ENCODE data around the gene PPM1F. TPM values are rescaled to one million over a fixed set of nuclear protein-coding genes. Genes with fewer than 3 reads are reported as not detected.

The PPM1F gene
- total and polyA plus RNA-seq, 10 of the 15 experiments (the other 5 are each of a cell fraction or from before 2014, with no cell fraction given), result 0.55 to 26.3 (median 9.7) TPM

DNA sequence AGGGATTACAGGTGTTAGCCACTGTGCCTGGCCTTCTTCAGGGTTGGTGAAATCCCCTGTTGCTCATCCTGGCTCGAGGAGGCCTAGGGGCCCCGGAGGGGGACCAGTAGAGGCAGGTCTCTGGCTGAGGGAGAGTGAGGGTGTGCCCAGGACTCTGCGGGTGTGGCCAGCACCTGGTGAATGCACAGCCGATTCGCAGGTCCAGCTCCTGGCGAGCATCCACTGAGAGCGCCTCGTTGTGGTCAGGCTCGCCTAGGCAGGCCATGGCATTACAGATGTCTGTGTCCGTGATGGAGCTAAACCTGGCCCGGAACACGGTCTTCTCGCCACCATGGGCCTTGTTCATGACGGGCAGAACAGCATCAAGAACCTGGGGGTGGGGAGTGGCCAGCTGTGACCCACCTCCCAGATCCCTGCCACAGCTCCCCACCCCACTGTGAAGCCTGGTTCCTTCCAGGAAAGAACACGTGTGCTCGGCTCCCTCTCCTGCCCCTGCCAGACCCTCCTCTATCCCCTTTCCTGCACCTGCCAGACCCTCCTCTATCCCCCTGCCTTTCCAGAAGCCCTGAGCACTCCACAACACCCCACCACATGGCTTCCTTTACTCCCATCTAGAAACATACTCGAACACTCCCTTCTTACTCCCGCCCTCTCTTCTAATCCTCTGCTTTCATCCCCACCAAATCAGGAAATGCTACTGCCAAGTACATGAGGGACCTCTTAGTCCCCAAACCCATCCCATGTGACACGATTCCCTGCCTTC, 17.6 kb upstream of the PPM1F start:
- FAIRE-seq (no peak), ATAC-seq (no peak), DNase-seq (ENCODE audit: low read depth, low spot score) (no peak)
- ChIA-PET CTCF (interaction anchor here (0.5 to 3.2 kb wide), 6 partner anchors 12 to 433 kb away, joined by 3 to 47 read pairs (median 4); partner anchors contain the start of gene TOP3B), POLR2A (no interaction called here), RAD21 (ENCODE audit: unreplicated experiment) (interaction anchor here (1.0 kb wide), 1 partner anchor 91 kb away, joined by 6 read pairs; no protein-coding TSS in a partner anchor), SMC1A (ENCODE audit: uncharacterized antibody, unreplicated experiment) (interaction anchor here (0.7 kb wide), 1 partner anchor 967 kb away, joined by 3 read pairs; no protein-coding TSS in a partner anchor)
- TF ChIP-seq STAT3 (IDR thresholded peaks at IDR 0.05; ENCODE audit: low read depth, low read length) (no peak), POLR2A (IDR thresholded peaks at IDR 0.05; ENCODE audit: low read depth, low read length) (0 out of 2 replicates have a peak, but pooled peaks have one; percentile 16)
- in situ Hi-C loops (cut with MboI), result no loop called here
- H3K79me2 ChIP-seq (ENCODE audit: control insufficient read depth, insufficient read depth, low read length), result no peaks in the 10 kb centered on the region
- intact Hi-C loops (cut with micrococcal nuclease; ENCODE audit: unreplicated experiment), result loop anchor here (5.0 kb wide), 1 partner anchor 987 kb away; no protein-coding TSS in a partner anchor
- no peak overlapping the region for H3K4me2 ChIP-seq (ENCODE audit: control insufficient read depth, insufficient read depth)
- H3K9ac ChIP-seq (ENCODE audit: control insufficient read depth, insufficient read depth, low read length), result no peak overlapping the region
- no peaks in the 10 kb centered on the region for H3K9me3 ChIP-seq (replicated peaks; ENCODE audit: control insufficient read depth, insufficient read depth, low read length)
- WGBS (ENCODE audit: insufficient coverage, insufficient replicate concordance, low lambda C conversion rate, missing lambda C conversion rate), result 91% methylated on average over 18 of the region's 19 CpGs
- H2AFZ ChIP-seq (ENCODE audit: control insufficient read depth, low read depth, low read length), result no peak overlapping the region
- BruUV-seq (replicated peaks), result no TSS peak
- no peaks in the 10 kb centered on the region; the same call in 1 of the 2 replicates for H3K4me1 ChIP-seq (ENCODE audit: control insufficient read depth, insufficient read depth, low read length)
- no peak overlapping the region for H3K4me3 ChIP-seq
- H3K36me3 ChIP-seq (ENCODE audit: control insufficient read depth in 2 of 2, insufficient read depth in 2 of 2, low read length in 1 of 2), result peaks cover 25 to 28% of the 10 kb centered on the region in 2 experiments
- no peaks in the 10 kb centered on the region for H4K20me1 ChIP-seq (ENCODE audit: control insufficient read depth, insufficient read depth)
- no peak overlapping the region for H3K27ac ChIP-seq (ENCODE audit: control insufficient read depth, insufficient read depth)
- H3K27me3 ChIP-seq (replicated peaks in 1 of 2; ENCODE audit: control insufficient read depth in 2 of 2, insufficient read depth in 2 of 2, low read length in 1 of 2), result no peaks in the 10 kb centered on the region

DNA sequence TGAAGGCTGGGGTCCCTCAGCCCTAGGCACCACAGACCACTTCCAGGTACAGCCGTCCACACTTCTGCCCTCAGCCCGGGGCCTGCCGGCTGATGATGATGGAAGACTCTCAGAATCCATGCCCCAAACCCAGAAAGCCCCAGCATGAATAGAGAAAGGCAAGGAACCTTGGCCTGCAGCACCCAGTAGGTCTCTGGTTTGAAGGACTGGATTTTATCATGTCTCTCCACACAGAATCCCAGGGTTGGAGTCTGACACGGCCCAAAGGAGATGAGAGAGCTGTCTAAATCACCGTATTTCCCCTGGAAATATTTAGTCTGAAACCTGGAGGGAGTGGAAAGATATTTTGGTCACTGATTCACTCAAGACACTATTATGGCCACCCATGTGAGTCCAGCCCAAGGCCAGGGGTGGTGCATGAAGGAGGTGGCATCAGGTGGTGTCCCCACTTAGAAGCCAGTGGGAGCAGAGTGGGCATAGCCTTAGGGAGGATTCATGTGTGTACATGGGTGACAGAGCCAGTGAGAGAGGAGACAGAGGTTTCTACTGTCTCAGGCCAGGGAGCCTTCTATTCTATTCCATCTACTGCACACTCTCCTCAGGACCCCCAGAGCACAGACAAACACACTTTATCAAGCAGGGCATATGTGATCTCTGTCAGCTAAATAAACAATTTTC, 15.9 kb upstream of the PPM1F start:
- ChIA-PET SMC1A (ENCODE audit: uncharacterized antibody, unreplicated experiment) (interaction anchor here (1.5 kb wide), 1 partner anchor 987 kb away, joined by 3 read pairs; no protein-coding TSS in a partner anchor), RAD21 (ENCODE audit: unreplicated experiment) (interaction anchor here (1.0 kb wide), 2 partner anchors 93 to 986 kb away, joined by 3 to 6 read pairs; no protein-coding TSS in a partner anchor), CTCF (no interaction called here), POLR2A (no interaction called here)
- no peak overlapping the region for H3K4me2 ChIP-seq (ENCODE audit: control insufficient read depth, insufficient read depth)
- no peaks in the 10 kb centered on the region; the same call in 1 of the 2 replicates for H3K4me1 ChIP-seq (ENCODE audit: control insufficient read depth, insufficient read depth, low read length)
- H3K27me3 ChIP-seq (replicated peaks in 1 of 2; ENCODE audit: control insufficient read depth in 2 of 2, insufficient read depth in 2 of 2, low read length in 1 of 2), result no peaks in the 10 kb centered on the region
- no peak for FAIRE-seq
- TF ChIP-seq POLR2AphosphoS2 (IDR thresholded peaks at IDR 0.05; ENCODE audit: low read depth, low read length) (no peak), RELA (IDR thresholded peaks at IDR 0.05; ENCODE audit: borderline replicate concordance, partially characterized antibody) (no peak)
- H3K79me2 ChIP-seq (ENCODE audit: control insufficient read depth, insufficient read depth, low read length), result no peaks in the 10 kb centered on the region
- H3K4me3 ChIP-seq, result no peak overlapping the region
- no peak overlapping the region for H3K27ac ChIP-seq (ENCODE audit: control insufficient read depth, insufficient read depth)
- no TSS peak for BruUV-seq (replicated peaks)
- H2AFZ ChIP-seq (ENCODE audit: control insufficient read depth, low read depth, low read length), result no peak overlapping the region
- in situ Hi-C loops (cut with MboI), result no loop called here
- no peak overlapping the region for H3K9ac ChIP-seq (ENCODE audit: control insufficient read depth, insufficient read depth, low read length)
- H4K20me1 ChIP-seq (ENCODE audit: control insufficient read depth, insufficient read depth), result no peaks in the 10 kb centered on the region
- peaks cover 25% of the 10 kb centered on the region in 2 experiments for H3K36me3 ChIP-seq (ENCODE audit: control insufficient read depth in 2 of 2, insufficient read depth in 2 of 2, low read length in 1 of 2)
- intact Hi-C loops (cut with micrococcal nuclease; ENCODE audit: unreplicated experiment), result no loop called here
- H3K9me3 ChIP-seq (replicated peaks; ENCODE audit: control insufficient read depth, insufficient read depth, low read length), result no peaks in the 10 kb centered on the region
- no peak for ATAC-seq
- 99% methylated on average over 5 of the region's 5 CpGs for WGBS (ENCODE audit: insufficient coverage, insufficient replicate concordance, low lambda C conversion rate, missing lambda C conversion rate)
- no peak for DNase-seq (ENCODE audit: low read depth, low spot score)

Measured in GM12878 (cell line).